HG03439 (cell line): ENCODE data around the gene GPSM3.

Experiments used
- ATAC-seq: cut with Tn5 transposase; IDR thresholded peaks from one replicate; pipeline ENCODE4 v1.9.1; 2021; ENCODE audit warnings: mild to moderate bottlenecking, moderate library complexity; ENCODE audit not compliant: unreplicated experiment

The GPSM3 gene

DNA sequence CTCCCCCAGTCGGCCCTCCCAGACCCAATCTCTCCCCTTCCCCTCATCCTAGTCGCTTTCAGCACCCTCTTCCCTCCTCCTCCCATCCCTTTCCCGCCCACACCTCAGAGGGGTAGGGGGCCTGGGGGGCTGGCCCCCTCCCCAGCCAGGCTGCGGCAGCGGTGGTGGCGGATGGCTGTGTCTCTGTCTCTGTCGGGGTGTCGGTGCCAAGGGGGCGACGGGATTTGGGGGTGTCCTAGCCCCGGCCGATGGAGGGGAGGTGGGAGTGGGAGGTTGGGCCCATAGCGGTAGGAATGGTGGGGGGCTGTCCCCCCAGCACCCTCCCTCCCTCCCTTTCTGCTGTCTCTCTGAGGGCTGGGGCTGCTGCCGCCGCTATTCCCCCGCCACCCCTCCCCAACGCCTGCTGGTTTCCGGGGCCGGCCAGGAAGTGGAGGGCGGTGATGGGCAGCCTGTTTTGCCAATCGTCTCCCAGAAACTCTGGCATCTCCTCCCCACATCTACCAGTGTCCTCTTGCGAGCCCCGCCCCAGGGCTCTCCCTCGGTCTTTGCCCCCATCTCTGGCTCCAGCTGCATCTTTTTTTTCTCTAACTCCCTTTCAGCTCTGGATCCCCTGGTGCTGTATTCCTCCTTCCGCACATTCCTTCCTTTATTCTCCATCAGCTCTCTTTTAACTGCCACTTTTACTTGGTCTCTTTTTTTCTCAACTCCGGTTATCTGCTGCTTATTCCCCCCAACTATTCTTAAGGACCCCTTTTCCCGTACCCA, 16.6 kb downstream of the GPSM3 start, which contains the start of gene AGPAT1:
Gene AGPAT1 (minus strand): TSS at position 374 of the 765 bp plus-strand sequence. CDS start 4,588 bp downstream, outside the sequence.
- no peak for ATAC-seq

DNA sequence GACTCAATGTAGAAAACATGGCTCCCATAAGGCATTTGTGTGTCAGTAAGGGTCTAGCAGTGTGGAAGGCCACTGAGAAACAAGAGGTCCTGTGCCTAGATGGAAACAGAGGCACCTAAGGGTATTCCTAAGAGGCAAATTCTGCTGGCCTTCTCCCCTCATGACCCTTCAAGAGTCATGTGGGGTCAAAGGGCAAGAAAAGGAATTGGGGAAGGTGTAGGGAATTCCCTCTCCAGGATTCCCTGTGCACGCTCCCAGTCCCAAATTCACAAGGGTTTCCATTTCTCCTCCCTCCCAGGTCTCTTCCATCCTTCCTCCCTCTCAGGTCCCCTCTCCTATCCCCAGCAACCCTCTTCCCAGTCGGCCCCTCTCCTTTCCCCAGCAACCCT, 17.1 kb downstream of the GPSM3 start:
- ATAC-seq = no peak

DNA sequence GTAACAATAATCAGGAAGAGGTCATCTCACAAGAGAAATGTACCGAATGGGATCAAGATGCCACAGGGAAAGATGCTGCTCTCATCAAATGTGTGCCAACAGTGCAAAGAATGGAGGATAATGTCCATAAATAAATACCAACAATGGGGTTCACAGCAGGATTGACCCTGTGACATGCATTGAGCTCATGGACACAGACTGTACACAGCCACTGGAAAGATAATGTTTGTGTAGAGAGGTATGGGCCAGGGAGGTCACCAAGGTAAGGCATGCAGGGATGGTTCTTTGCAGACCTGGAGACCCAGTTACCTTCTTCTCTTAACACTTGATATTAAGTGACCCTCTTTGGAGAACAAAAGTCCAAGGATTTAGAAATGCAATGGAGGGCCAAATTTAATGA, 18.0 kb downstream of the GPSM3 start:
- no peak for ATAC-seq

DNA sequence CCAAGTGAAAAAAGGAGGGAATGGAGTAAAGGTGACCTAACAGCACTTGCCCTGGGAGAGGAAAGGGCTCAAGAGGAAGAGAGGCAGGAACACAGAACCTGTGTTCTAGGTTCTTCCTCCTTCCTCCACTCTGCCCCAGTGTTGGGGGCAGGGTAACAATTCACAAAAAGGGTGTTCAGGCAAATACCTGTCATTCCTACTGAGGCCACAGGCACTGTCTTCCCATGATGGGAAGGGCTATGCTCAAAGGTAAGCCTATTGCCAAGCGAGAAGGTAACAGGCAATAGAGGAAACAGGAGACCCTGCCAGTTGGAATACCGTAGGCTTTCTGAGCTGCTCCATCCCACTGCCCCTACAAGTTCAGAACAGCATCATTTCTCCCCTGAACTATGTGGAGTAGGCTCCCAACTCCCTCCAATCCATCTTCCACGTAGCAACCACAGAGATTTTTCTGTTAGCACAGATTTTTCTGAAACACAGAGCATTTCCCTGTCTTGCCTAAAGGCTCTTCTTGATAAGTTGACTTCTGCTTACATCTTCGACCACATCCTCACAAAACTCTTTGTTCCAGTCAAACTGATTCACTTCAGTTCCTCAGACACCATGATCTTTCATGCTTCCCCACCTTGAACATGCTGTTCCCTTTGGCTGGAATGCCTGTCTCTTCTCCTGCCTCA, 19.3 kb downstream of the GPSM3 start:
- no peak for ATAC-seq

DNA sequence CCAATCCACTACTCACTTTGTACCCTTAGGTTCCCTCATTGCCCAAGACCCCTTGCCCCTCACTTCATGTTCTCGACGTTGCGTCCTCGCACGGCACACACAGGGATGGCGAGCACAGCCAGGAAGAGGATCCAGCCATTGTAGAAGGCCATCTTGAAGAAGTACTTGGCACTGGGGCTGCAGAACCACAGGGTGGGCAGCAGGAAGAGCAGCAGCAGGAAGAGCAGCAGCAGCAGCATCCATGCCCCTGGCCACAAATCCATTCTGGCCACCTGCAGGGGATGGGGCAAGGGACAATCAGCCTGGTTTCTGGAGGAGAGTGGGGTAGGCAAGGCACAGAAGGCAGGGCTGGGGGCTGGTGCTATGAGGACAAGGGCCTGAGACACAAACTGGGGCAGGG, 21.2 kb downstream of the GPSM3 start:
- ATAC-seq = no peak

DNA sequence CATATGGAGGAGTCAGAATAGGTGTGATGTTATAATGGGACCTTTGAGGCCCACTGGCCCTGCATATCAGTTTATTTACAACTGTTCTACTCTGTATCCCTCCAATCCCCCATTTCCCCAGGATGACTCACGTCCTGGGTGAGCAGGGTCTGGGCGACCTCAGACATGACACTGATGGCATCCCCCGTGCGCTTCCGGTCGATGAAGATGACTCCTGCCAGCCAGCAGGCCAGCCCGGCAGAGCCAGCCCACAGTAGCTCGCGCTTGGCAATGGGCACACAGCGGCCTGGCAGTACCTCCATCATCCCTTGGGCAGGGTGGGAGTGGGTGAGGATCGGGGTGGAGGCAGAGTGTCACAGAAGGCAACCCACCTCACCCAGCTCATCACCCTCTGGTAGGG, 22.1 kb downstream of the GPSM3 start:
- ATAC-seq = no peak

DNA sequence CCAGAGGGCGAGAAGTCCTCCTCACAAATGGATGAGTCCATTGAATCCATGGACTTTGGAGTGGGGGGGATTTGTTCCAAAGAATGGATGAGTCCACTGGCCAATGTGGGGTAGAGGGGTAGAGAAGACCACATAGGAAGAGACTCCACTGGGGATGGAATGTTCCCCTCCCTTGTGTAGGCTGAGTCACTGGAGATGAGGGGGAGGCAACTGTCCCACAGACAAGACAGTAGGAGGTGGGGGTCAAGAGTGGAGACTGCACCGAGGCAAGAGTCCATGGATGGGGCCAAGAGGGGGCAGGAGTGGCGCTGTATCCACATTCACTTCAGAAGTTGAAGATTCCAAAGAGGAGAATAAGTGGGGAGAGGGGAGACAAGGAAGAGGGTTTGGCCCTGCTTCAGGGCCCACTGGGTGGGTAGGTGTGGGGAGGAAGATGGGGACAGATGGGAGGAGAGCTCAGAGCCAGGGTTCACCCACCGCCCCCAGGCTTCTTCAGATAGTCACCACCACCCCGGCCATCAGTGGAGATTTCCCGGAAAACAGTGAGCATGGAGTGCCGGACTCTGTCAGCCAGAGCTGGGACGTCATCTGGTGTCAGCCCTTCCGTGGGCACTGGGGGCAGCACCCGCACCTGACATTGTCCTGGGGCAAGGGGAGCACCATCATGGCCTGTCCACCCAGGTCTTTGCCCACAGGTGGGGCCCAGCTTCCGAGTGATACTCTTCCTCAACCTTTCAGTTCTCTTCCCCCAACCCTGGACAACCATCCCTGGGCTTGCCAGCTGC, 23.4 kb downstream of the GPSM3 start:
- ATAC-seq = no peak

DNA sequence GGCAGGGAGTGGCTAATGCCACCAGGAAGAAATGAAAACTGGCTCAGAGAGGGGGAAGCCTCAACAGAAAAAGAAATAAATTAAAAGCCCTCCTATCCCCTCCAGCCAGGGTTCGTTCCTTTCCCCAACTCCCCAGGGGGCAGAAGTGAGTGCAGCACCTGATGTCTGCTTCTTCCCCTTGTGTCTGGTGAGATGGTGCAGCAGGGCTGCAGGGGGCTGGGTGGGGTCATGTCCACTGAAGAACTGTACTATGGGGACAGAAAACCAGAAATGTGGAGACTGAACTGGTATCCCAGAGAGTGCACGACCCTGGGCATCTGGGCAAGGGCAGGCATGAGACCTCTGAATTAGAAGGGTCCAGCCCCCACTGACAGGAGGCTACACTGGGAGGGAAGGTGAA, 24.1 kb downstream of the GPSM3 start:
- ATAC-seq = no peak

DNA sequence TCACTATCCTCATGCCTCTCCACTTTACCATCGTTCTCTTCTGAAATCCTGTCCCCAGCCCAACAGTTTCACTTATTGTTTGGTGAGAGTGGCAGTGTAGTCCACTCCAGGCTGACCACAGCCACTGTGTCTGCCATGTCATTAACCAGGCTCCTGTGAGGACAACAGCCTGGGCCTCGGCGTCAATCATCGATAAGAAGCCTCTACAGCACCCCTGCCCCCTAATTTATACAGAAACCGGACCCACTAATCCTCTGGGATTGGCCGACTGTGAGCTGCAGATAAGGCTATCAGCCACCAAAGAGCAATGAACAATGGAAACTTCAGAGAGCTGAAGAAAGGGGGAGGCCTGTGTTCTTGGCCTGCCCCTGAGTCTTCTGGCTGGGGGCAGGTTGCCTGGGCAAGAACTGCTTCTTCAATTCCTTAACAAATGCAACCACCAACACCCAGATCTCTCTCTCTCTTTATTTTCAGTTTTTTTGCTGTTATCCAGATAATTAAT, 24.6 kb downstream of the GPSM3 start:
- ATAC-seq = no peak

DNA sequence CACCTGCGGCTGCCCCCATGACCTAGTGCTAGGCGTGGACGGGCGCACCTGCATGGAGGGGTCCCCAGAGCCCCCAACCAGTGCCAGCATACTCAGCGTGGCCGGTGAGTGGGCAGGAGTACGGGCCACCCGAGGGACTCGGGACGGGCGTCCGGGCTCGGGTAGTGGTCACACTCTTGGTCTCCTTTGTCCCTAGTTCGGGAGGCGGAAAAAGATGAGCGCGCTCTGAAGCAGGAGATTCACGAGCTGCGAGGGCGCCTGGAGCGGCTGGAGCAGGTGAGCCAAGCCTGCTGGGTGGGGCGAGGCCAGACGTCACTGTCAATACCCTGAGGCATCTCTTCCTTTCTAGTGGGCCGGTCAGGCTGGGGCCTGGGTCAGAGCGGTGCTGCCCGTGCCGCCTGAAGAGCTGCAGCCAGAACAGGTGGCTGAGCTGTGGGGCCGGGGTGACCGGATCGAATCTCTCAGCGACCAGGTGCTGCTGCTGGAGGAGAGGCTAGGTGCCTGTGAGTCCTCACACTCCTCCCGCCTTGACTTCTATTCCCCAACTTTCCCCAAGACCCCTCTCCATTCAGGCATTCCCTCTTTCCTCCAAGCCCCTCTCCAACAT, 25.2 kb downstream of the GPSM3 start:
- no peak for ATAC-seq

DNA sequence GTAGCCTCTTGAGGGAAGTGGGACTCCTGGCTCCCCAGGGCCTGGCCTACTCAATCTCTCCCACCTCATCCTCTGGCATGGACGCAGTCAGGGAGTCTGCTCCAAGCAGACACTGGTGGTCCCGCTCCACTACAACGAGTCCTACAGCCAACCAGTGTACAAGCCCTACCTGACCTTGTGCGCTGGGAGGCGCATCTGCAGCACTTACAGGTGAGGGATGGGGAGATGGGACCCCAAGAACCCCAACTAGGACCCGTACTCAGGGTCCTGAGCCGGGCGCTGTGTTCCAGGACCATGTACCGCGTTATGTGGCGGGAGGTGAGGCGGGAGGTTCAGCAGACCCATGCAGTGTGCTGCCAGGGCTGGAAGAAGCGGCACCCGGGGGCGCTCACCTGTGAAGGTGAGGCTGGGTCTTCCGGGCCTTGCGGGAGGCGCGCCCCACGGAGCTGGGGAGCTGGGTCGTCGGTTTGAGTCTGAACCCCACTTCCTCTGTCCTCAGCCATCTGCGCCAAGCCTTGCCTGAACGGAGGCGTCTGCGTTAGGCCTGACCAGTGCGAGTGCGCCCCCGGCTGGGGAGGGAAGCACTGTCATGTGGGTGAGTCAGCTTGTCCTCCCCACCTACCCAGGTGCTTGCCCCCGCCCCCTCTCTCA, 25.9 kb downstream of the GPSM3 start:
- ATAC-seq = no peak

DNA sequence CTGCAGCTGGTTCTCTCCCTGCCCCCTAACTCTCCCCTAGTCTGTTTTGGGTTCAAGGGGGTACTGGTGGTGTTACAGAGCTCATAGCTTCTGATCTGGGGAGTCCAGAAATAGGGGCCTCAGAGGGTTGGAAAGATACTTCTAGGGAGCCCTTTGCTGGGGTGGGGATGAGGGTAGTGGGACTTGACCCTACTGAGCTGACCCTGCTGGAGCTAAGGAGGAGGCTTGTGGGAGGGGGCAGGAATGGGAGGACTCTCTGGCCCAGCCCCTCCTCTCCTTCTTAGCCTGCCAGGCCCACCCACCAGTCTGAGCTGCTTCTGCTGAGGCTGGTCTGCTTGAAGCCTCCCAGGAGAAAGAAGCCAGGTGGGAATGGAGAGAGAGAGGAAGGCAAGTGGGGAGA, 28.1 kb downstream of the GPSM3 start, which contains the start of gene EGFL8:
Gene EGFL8 (plus strand): TSS at position 301 of the 400 bp plus-strand sequence. CDS start 1,571 bp downstream, outside the sequence.
- no peak for ATAC-seq

DNA sequence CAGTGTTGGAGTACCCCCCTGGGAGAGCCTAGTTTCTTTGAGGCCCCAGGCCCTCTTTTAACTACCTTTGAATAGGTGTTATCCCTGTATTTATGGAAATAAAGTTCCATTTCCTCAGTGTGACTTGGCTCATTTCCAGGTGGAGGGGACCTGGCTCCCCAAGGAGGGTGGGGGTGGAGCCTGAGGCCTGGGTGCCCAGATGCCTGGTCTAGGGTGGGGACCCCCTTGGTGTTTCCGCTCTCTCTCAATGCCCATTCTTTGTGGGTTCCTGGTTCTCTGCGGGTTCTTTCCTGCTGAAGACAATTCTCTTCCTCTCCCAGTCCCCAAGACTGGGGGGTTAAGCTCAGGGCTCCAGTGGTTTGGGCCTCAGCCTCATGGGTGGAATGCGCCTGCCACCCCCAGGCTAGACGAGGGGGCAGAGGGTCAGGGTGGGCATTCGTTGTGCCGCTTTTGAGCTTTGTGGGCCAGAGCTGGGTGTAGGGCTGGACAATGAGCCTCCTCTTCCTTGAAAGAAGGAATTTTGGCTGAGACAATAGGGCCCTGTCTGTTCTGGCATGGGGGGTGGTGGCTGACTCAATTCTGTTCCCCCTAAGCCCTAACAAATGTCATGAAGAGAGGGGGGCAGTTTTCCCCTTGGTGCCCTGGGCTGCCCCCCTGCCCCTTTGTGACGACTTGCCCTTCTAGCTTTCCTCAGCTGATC, 28.7 kb downstream of the GPSM3 start:
- ATAC-seq = no peak

DNA sequence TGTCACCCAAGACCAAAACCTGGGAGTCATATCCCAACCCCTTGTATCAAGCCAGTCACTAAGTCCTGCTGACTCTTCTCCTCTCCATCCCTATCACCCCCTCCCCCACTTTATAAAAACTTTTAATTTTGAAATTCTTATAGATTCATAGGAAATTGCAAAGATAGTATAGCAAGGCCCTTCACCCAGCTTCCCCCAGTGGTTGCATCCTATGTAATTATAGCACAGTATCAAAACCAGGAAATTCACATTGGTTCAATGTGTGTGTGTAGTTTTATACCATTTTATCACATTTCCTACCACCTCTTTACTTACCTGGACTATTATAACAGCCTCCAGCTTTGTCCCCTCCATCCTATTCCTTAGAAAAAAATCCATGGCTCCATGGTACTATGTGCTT, 34.4 kb downstream of the GPSM3 start:
- ATAC-seq = no peak

DNA sequence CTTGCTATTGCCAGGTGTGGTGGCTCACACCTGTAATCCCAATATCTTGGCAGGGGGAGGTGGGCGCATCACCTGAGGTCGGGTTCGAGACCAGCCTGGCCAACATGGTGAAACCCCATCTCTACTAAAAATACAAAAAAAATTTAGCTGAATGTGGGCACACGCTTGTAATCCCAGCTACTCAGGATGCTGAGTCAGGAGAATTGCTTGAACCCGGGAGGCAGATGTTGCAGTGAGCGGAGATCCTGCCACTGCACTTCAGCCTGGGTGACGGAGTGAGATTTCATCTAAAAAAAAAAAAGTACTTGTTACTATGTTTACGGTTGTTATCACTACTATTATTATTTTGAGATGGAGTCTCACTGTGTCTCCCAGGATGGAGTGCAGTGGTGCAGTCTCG, 35.6 kb downstream of the GPSM3 start:
- ATAC-seq = no peak

DNA sequence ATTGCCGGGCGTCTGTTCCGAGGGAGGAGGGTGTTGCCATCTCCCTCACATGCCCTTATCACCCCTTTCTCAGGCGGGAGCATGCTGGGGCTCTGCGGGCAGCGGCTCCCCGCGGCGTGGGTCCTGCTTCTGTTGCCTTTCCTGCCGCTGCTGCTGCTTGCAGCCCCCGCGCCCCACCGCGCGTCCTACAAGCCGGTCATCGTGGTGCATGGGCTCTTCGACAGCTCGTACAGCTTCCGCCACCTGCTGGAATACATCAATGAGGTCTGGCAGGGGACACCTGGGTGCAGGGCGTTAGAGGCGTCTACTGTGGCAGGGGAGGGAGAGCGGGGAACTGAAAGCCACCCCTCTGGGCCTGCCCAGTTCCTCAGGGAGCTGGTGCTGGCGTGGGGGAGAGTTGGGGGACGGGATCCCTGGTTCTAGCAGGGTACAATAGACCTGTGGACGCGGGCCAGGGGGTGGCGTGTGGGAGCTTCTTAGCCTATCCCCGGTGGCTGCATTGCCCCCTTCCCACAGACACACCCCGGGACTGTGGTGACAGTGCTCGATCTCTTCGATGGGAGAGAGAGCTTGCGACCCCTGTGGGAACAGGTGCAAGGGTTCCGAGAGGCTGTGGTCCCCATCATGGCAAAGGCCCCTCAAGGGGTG, 37.8 kb downstream of the GPSM3 start:
- peak; percentile 52 for ATAC-seq

DNA sequence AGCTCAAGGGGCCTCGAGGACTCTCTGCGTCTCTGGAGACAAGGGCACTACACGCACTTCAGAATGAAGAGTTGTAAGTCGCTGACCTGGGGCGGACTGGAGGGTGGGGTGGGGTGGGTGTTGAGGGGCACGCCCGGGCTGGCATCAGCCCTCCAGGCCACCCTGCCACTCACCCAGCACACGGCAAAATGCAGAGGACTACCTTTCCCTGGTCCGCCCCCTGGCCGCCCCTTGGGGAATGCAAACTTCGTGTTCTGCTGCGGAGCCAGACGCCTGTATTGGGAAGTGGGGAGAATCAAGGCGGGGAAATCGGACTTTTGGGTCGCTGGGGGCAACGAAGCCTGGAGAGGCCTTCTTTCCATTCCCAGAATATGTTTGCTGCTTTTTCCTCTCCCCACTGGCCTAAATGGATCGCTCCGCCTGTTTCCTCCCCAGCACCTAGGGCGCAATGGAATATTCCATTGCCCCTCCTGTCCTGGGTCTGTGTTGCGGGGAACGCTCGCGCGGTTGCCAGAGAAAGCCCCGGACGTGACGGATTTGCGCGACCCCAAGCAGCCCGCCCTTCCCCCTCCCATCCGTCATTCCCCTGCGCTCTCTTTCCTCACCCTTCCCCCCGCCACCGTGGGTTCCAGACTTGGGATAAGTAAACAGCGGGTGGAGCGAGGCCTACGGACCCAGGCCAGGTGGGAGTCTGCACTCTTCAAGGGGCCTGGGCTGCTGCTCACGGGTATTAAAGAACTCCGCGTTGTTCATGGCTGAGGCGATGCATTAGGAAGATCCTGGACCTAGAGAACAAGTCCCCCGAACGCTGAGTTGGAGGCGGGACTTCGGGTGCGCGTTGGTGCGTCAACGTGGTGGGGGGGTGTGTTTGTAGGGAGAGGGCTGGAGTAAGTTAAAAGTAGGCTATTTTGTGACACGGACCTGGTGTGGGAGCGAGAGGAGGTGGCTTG, 38.6 kb downstream of the GPSM3 start, which contains the start of gene PPT2:
Gene PPT2 (plus strand): TSS at position 578 of the 950 bp plus-strand sequence. CDS start 454 bp downstream, outside the sequence.
- ATAC-seq = no peak
